Peyer's patch (tissue), 4 donors: ENCODE measurements around the gene TMEM132E. TPM values are rescaled to one million over a fixed set of nuclear protein-coding genes. Genes with fewer than 3 reads are reported as not detected.
A peak's percentile ranks its signal among the peaks of the same experiment; 100 is the strongest.

Experiments used
- DNase-seq, 3 donors: peaks; one replicate each; pipeline ENCODE4 v3.0.0-alpha.2; 2017 to 2019
- H3K27ac ChIP-seq, 4 donors: fragments of 200-600 bp; sonication (generic); one replicate each; pipeline ENCODE4 v1.5.1; 2016 to 2019
- H3K27me3 ChIP-seq, 2 donors: fragments of 200-600 bp; sonication (generic); one replicate each; pipeline ENCODE4 v1.5.1; 2019
- H3K36me3 ChIP-seq, 3 donors: fragments of 200-600 bp; sonication (generic); one replicate each; pipeline ENCODE4 v1.5.1; 2016 to 2019
- H3K4me1 ChIP-seq, 4 donors: fragments of 200-600 bp; sonication (generic); one replicate each; pipeline ENCODE4 v1.5.1; 2016 to 2019
- H3K4me3 ChIP-seq, 4 donors: fragments of 200-600 bp; sonication (generic); 1 replicate in 3 of 4; 2 replicates in 1 of 4; pipeline ENCODE4 v1.5.1; 2016 to 2019; ENCODE audit warnings: mild to moderate bottlenecking in 1 of 4
- H3K9me3 ChIP-seq, 4 donors: fragments of 200-600 bp; sonication (generic); one replicate each; pipeline ENCODE4 v1.5.1; 2016 to 2019; ENCODE audit warnings: mild to moderate bottlenecking in 1 of 4
- CTCF ChIP-seq, 6 experiments: fragments of 450-650 bp in 4 of 6; fragments of 200-600 bp in 2 of 6; sonication (generic) in 1 of 6; IDR thresholded peaks; one replicate each; pipeline ENCODE4 v1.5.1; 2017 to 2019; ENCODE audit warnings: antibody characterized with exemption in 6 of 6, mild to moderate bottlenecking in 3 of 6, moderate library complexity in 1 of 6
- POLR2A ChIP-seq, 2 donors: fragments of 450-650 bp; IDR thresholded peaks; one replicate each; pipeline ENCODE4 v1.5.1; 2017; ENCODE audit warnings: antibody characterized with exemption in 2 of 2, mild to moderate bottlenecking in 2 of 2, moderate library complexity in 2 of 2
- total RNA-seq, 4 donors: library from RNA; depleted of rRNA; stranded (reverse); fragments of >200 nt; gene quantifications; one replicate each; pipeline ENCODE4 v1.1.0, GENCODE V29; 2016

The TMEM132E gene
- total RNA-seq, 4 donors from 2014 or later, result 0.13 to 1.7 TPM; not detected in 2

DNA sequence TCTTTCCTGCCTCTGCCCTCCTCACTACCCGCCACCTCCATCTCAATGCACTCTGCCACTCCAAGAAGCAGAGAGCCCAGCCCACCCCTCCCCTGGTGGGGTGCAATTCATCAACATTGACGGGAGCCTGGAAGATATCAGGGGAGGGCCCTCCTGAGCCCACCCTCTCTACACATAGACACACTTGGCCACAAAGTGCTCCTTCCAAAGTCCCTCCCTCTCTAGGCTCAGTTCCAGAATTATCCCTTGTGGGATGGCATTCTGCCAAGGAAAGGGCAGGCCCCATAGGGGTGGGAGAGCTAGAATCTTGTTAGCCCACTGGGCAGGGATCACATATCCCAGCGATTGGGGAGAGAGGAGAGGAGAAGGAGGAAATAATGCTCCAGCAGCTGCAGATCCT lies 66.2 kb downstream of the TMEM132E start:
- H3K4me1 ChIP-seq, result no peaks in the 10 kb centered on the region
- no peak overlapping the region for H3K4me3 ChIP-seq
- no peaks in the 10 kb centered on the region for H3K36me3 ChIP-seq
- no peak overlapping the region for H3K27ac ChIP-seq
- H3K9me3 ChIP-seq, result no peaks in the 10 kb centered on the region
- DNase-seq, result no peak
- TF ChIP-seq CTCF (IDR thresholded peaks at IDR 0.05), result no peak
- TF ChIP-seq POLR2A (IDR thresholded peaks at IDR 0.05), result no peak
- H3K27me3 ChIP-seq, result no peaks in the 10 kb centered on the region

DNA sequence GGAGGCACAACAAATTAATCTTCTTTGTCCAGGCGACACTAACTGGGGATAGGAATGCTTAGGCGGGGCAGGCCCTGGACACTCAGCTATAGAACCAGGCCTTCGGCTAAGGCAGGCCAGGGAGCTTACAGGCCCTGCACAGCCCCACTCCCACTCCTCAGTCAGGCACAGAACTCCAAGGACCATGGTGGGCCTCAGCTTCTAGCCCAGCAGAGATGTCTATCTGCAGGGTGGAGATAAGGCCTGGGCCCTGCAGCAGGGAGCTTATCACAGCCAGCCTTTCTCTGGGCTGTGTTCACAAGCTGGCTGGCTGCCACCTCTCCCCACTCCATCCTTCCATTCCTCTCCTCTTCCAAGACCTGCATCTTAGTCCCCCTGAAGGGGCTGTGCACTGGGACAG lies 68.1 kb downstream of the TMEM132E start:
- Histone ChIP-seq H3K27ac (no peak overlapping the region), H3K4me3 (no peak overlapping the region), H3K36me3 (no peaks in the 10 kb centered on the region), H3K27me3 (no peaks in the 10 kb centered on the region), H3K9me3 (no peaks in the 10 kb centered on the region), H3K4me1 (no peaks in the 10 kb centered on the region)
- DNase-seq, result no peak
- TF ChIP-seq POLR2A (IDR thresholded peaks at IDR 0.05) (no peak), CTCF (IDR thresholded peaks at IDR 0.05) (no peak)

DNA sequence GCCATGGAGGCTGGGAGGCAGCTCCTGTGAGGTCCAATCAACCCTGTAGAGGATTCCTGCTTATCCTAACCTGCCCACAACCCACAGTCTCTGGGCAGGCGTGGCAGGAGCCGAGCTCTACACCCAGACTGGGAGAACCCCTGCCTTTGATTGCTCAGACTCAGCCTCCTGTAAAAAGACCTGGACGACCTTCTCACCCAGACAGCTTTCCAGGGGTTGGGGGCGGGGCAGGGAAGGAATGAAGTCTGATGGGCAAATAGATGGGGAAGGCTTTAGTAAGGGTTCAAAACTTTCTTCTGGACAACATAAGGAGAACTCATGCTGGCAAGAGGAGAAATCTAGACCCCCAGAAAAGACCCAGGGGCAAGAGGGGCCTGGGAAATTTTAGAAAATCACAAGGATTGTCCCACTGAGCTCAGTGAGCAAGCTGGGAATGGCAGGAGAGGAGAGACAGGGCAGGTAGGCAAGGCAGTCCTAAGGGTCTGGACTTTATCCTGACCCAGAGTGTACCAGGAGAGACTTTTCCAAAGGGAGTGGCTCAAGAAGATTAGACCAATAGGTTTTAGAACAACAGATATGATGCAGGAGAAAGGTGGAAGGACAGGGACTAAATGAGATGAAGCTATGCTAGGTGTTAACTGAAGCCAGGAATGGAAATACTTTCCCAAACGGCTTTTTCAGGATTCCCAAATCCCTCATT lies 70.8 kb downstream of the TMEM132E start:
- H3K4me1 ChIP-seq, result no peaks in the 10 kb centered on the region
- H3K27me3 ChIP-seq, result no peaks in the 10 kb centered on the region
- no peaks in the 10 kb centered on the region for H3K9me3 ChIP-seq
- no peak for TF ChIP-seq CTCF (IDR thresholded peaks at IDR 0.05)
- no peak for TF ChIP-seq POLR2A (IDR thresholded peaks at IDR 0.05)
- no peaks in the 10 kb centered on the region for H3K36me3 ChIP-seq
- no peak overlapping the region for H3K4me3 ChIP-seq
- DNase-seq, result no peak
- no peak overlapping the region for H3K27ac ChIP-seq

GRCh38 chr17:34651402-34651811 lies 72.0 kb downstream of the TMEM132E start:
- no peaks in the 10 kb centered on the region for H3K4me1 ChIP-seq
- H3K4me3 ChIP-seq, result no peak overlapping the region
- H3K36me3 ChIP-seq, result no peaks in the 10 kb centered on the region
- no peak for TF ChIP-seq CTCF (IDR thresholded peaks at IDR 0.05)
- no peak for TF ChIP-seq POLR2A (IDR thresholded peaks at IDR 0.05)
- DNase-seq, result no peak
- no peaks in the 10 kb centered on the region for H3K9me3 ChIP-seq
- H3K27me3 ChIP-seq, result no peaks in the 10 kb centered on the region
- H3K27ac ChIP-seq, result no peak overlapping the region

- no peaks in the 10 kb centered on the region for H3K27me3 ChIP-seq
- H3K27ac ChIP-seq, result no peak overlapping the region
Measured at GRCh38 chr17:34652021-34652555, 72.7 kb downstream of the TMEM132E start.

More at GRCh38 chr17:34652021-34652555, 72.7 kb downstream of the TMEM132E start:
- H3K4me3 ChIP-seq, result no peak overlapping the region
- no peaks in the 10 kb centered on the region for H3K4me1 ChIP-seq
- peak in 1 of 3 donors; percentile 5 for DNase-seq
- no peak for TF ChIP-seq POLR2A (IDR thresholded peaks at IDR 0.05)
- no peak for TF ChIP-seq CTCF (IDR thresholded peaks at IDR 0.05)
- no peaks in the 10 kb centered on the region for H3K36me3 ChIP-seq
- H3K9me3 ChIP-seq, result no peaks in the 10 kb centered on the region
